A549 (cell line): ENCODE results near the gene KIAA0825.

Experiments used
- BHLHE40 ChIP-seq: IDR thresholded peaks from 2 replicates; pipeline ENCODE4 v1.6.1; 2012; ENCODE audit warnings: low read depth, low read length, inconsistent platforms
- CEBPB ChIP-seq, 2 experiments: fragments of >200 bp in 1 of 2; sonication (Bioruptor Twin) in 1 of 2; formaldehyde crosslinking in 1 of 2; IDR thresholded peaks; 2 replicates each; pipeline ENCODE4 v1.6.1; 2012 to 2016
- JUNB ChIP-seq: fragments of >200 bp; sonication (Bioruptor Twin); formaldehyde crosslinking; IDR thresholded peaks from 2 replicates; pipeline ENCODE4 v1.6.1; 2016
- POLR2A ChIP-seq: IDR thresholded peaks from 2 replicates; pipeline ENCODE4 v1.6.1; 2012; ENCODE audit warnings: mild to moderate bottlenecking, low read length
- RAD21 ChIP-seq, 2 experiments: fragments of >200 bp in 1 of 2; sonication (Bioruptor Twin) in 1 of 2; formaldehyde crosslinking in 1 of 2; IDR thresholded peaks in 1 of 2; conservative IDR thresholded peaks in 1 of 2; 2 replicates in 1 of 2; 3 replicates in 1 of 2; pipeline ENCODE4 v1.6.1; 2012 to 2018; ENCODE audit warnings: inconsistent platforms in 1 of 2
- TF ChIP-seq, protein P1 (sequence below): fragments of >200 bp; sonication (Bioruptor Twin); formaldehyde crosslinking; IDR thresholded peaks from 3 replicates; pipeline ENCODE4 v1.5.1; 2016

DNA sequence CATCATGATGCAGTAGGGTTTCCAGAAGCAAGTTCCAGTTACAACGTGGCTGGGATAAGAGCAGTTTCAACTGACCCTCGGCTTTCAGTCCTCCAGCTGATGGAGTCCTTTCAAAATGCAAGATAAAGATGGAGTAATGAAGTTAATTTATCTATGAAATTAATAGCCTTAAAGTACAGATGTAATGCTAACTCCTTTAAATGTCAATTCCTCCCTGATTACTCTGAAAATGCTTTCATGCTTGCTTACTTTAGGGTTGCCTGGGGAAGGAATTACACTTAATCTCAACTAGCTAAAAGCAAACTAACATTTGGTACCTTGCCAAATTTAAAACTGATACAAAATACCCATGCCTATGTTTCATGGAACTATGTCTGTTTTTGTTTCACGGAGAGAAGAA is 178.4 kb downstream of the KIAA0825 start:
- TF ChIP-seq RAD21 (conservative IDR thresholded peaks at IDR 0.05 in 1 of 2, IDR thresholded peaks at IDR 0.05 in 1 of 2) = no peak
- TF ChIP-seq, protein P1, sequence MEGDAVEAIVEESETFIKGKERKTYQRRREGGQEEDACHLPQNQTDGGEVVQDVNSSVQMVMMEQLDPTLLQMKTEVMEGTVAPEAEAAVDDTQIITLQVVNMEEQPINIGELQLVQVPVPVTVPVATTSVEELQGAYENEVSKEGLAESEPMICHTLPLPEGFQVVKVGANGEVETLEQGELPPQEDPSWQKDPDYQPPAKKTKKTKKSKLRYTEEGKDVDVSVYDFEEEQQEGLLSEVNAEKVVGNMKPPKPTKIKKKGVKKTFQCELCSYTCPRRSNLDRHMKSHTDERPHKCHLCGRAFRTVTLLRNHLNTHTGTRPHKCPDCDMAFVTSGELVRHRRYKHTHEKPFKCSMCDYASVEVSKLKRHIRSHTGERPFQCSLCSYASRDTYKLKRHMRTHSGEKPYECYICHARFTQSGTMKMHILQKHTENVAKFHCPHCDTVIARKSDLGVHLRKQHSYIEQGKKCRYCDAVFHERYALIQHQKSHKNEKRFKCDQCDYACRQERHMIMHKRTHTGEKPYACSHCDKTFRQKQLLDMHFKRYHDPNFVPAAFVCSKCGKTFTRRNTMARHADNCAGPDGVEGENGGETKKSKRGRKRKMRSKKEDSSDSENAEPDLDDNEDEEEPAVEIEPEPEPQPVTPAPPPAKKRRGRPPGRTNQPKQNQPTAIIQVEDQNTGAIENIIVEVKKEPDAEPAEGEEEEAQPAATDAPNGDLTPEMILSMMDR = no peak
- no peak for TF ChIP-seq POLR2A
- TF ChIP-seq BHLHE40 = no peak
- TF ChIP-seq JUNB = no peak
- TF ChIP-seq CEBPB (IDR thresholded peaks at IDR 0.05) = no peak
